HL-60 (cell line): ENCODE data around the gene MRPS10.

ENCODE experiments used
- DNase-seq, 2 experiments: peaks; one replicate each; pipeline ENCODE4 v3.0.0-alpha.2; 2010 to 2020; ENCODE audit warnings: low read depth in 1 of 2, low spot score in 1 of 2
- H3K27ac ChIP-seq: fragments of 250-450 bp; sonication (Bioruptor Pico); replicated peaks from 2 replicates; pipeline ENCODE4 v1.5.1; 2020; ENCODE audit warnings: mild to moderate bottlenecking, moderate library complexity
- H3K27me3 ChIP-seq: fragments of 250-450 bp; sonication (Bioruptor Pico); 2 replicates; pipeline ENCODE4 v1.5.1; 2021; ENCODE audit warnings: mild to moderate bottlenecking, moderate library complexity; ENCODE audit not compliant: insufficient read depth, poor library complexity, severe bottlenecking
- H3K4me3 ChIP-seq: replicated peaks from 2 replicates; pipeline ENCODE4 v1.5.1; 2011; ENCODE audit warnings: mild to moderate bottlenecking, control low read depth, low read length; ENCODE audit not compliant: insufficient read depth
- CTCF ChIP-seq: IDR thresholded peaks from one replicate; pipeline ENCODE4 v1.5.1; 2011; ENCODE audit warnings: low read length, control low read depth, inconsistent platforms; ENCODE audit not compliant: insufficient read depth
- GABPA ChIP-seq: IDR thresholded peaks from 2 replicates; pipeline ENCODE4 v1.6.1; 2012; ENCODE audit warnings: low read depth
- POLR2AphosphoS5 ChIP-seq: IDR thresholded peaks from 2 replicates; pipeline ENCODE4 v1.6.1; 2012; ENCODE audit warnings: low read depth
- REST ChIP-seq: IDR thresholded peaks from 2 replicates; pipeline ENCODE4 v1.6.1; 2012; ENCODE audit warnings: low read depth; ENCODE audit not compliant: insufficient replicate concordance
- SPI1 ChIP-seq: IDR thresholded peaks from 2 replicates; pipeline ENCODE4 v1.6.1; 2012; ENCODE audit warnings: low read depth, mild to moderate bottlenecking, borderline replicate concordance

Gene MRPS10

GRCh38 chr6:42182101-42182500 lies 35.6 kb downstream of the MRPS10 start:
- H3K27me3 ChIP-seq: no peaks in the 10 kb centered on the region
- no peak for TF ChIP-seq REST
- no peak for TF ChIP-seq GABPA
- no peak for TF ChIP-seq CTCF
- TF ChIP-seq POLR2AphosphoS5: no peak
- TF ChIP-seq SPI1: no peak
- no peak overlapping the region for H3K27ac ChIP-seq
- no peak for DNase-seq
- H3K4me3 ChIP-seq: no peak overlapping the region

GRCh38 chr6:42179945-42180313 lies 37.7 kb downstream of the MRPS10 start:
- TF ChIP-seq CTCF (no peak), SPI1 (no peak), POLR2AphosphoS5 (no peak), REST (no peak), GABPA (no peak)
- Histone ChIP-seq H3K4me3 (no peak overlapping the region), H3K27ac (no peak overlapping the region), H3K27me3 (no peaks in the 10 kb centered on the region)
- no peak for DNase-seq

- Histone ChIP-seq H3K27ac (no peak overlapping the region), H3K27me3 (no peaks in the 10 kb centered on the region), H3K4me3 (no peak overlapping the region)
- TF ChIP-seq GABPA (no peak), CTCF (no peak), REST (no peak), SPI1 (no peak), POLR2AphosphoS5 (no peak)
- DNase-seq: no peak
Measured at GRCh38 chr6:42179261-42179944, 38.3 kb downstream of the MRPS10 start.
